ACHN (cell line): ENCODE results near the gene ITGB1BP2.
"Not testable (repeated sequence)": the region's sequence is repeated elsewhere in the genome, so short reads cannot be mapped to it uniquely, and the experiment has no call there.

Source experiments
- DNase-seq: peaks from one replicate; pipeline ENCODE4 v3.0.0-alpha.2; 2015
- in situ Hi-C: cut with HindIII; loops from 2 replicates; pipeline ENCODE4 v1.10.0; 2017; ENCODE audit warnings: low sequenced_read_pairs, low pct_ligation_motif_present, low pct_unique_long_range_greater_than_20kb

ITGB1BP2 gene

DNA sequence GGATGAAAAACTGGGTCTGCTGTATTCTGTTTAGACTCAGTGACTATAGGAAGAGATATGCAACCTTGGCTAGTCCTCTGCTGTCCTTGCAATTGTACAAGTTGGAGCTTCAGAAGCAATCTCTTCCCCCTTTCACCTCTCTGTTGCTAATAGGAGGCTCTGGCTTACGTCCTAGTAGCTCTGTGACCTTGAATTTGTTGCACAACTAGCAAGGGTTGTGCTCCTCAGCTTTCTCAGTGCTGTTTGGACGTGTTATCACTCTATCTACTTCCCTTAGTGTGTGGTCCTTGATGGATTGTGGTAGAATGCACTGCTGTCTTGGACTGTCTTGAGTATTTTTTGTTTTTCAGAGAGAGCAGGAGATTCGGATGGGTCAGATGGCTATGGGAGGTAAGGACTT, 3.4 kb upstream of the ITGB1BP2 start:
- no peak for DNase-seq
- in situ Hi-C loops, result no loop called here

GRCh38 chrX:71300064-71300463, 1.5 kb upstream of the ITGB1BP2 start:
- in situ Hi-C loops, DNase-seq: not testable (repeated sequence)

DNA sequence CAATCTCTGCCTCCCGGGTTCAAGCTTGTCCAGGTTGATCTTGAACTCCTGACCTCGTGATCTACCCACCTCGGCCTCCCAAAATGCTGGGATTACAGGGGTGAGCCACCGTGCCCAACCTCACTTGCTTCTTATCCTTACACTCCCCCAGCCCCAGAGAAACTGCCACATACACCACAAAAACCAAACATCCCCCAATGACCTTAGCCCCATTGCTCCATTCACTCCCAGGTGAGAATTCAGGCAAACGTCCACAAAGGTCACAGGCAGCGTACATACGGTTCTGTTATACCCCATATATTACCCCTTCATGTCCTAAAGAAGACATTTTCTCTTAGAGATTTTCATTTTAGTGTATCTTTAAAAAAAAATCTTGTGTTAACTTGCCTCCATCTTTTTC, 1.1 kb upstream of the ITGB1BP2 start:
- DNase-seq, in situ Hi-C loops: not testable (repeated sequence)

- in situ Hi-C loops, result no loop called here
- no peak for DNase-seq
Observed at GRCh38 chrX:71302461-71303213, 1.1 kb downstream of the ITGB1BP2 start.

DNA sequence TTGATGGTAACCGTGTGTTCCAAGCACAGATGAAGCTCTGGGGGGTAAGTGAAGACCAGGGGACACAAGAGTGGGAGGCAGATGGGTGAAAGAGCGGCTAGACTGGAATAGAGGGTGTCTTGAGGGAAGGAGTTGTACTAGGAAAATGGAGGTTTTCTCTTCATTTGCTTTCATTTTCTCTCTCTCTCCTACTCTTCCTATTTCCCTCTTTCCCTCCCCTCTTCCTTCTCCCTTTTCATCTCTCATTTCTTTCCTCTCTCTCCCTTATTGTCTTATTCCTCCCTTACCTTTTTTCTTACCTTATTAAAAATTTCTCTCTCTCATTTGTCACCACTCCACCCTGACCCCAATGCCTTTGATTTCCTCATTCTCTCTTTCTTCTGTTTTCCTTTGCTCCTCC, 3.0 kb downstream of the ITGB1BP2 start:
- in situ Hi-C loops, result no loop called here
- no peak for DNase-seq

GRCh38 chrX:71315917-71316316, 14.4 kb downstream of the ITGB1BP2 start:
- no peak for DNase-seq
- in situ Hi-C loops, result no loop called here

- DNase-seq, in situ Hi-C loops: not testable (repeated sequence)
Observed at GRCh38 chrX:71316959-71317358, 15.4 kb downstream of the ITGB1BP2 start.

DNA sequence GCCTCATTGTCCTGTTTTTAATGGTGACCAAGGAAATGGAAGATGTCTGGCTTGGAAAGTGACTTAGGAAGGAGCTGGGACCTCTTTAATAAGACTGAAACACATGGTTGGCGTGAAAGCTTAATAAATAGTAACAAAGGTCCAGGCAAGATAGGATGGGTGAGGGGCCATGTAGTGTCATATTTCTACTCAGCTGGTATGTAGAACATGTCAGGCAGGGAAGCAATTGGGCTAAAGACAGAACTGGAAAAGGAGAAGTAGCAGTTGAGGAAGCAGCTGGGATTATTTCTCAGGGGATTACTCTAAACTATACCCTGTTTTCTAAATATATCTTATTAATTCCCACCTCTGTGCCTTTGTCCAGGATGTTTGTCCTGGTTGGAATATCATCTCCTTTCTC, 18.6 kb downstream of the ITGB1BP2 start:
- no peak for DNase-seq
- in situ Hi-C loops, result no loop called here

GRCh38 chrX:71321731-71322130, 20.2 kb downstream of the ITGB1BP2 start:
- in situ Hi-C loops, result no loop called here
- DNase-seq, result no peak

GRCh38 chrX:71324452-71324851, 22.9 kb downstream of the ITGB1BP2 start:
- in situ Hi-C loops, DNase-seq: not testable (repeated sequence)

- in situ Hi-C loops, result no loop called here
Observed at GRCh38 chrX:71326394-71326793, 24.8 kb downstream of the ITGB1BP2 start.

GRCh38 chrX:71349151-71349665, 47.7 kb downstream of the ITGB1BP2 start:
- in situ Hi-C loops, result not testable (repeated sequence)

More at GRCh38 chrX:71326394-71326793, 24.8 kb downstream of the ITGB1BP2 start:
- no peak for DNase-seq

GRCh38 chrX:71349867-71350266, 48.3 kb downstream of the ITGB1BP2 start:
- in situ Hi-C loops, DNase-seq: not testable (repeated sequence)

More at GRCh38 chrX:71349151-71349665, 47.7 kb downstream of the ITGB1BP2 start:
- DNase-seq, result not testable (repeated sequence)

- in situ Hi-C loops, DNase-seq: not testable (repeated sequence)
Observed at GRCh38 chrX:71352439-71352838, 50.9 kb downstream of the ITGB1BP2 start.
